Ureter (tissue), 1 donor: Measurements from ENCODE around the gene NLRP13. TPM values are rescaled to one million over a fixed set of nuclear protein-coding genes. Genes with fewer than 3 reads are reported as not detected.

Source experiments
- DNase-seq: peaks from one replicate; pipeline ENCODE4 v3.0.0-alpha.2; 2020; ENCODE audit warnings: low spot score
- total RNA-seq: library from RNA; stranded (reverse); gene quantifications from one replicate; pipeline ENCODE4 v1.2.4, GENCODE V29; 2023
- donor health status: DM: yes; HTN: yes; CAD: no.

Gene NLRP13
- total RNA-seq, 1 donor from 2014 or later = not detected

DNA sequence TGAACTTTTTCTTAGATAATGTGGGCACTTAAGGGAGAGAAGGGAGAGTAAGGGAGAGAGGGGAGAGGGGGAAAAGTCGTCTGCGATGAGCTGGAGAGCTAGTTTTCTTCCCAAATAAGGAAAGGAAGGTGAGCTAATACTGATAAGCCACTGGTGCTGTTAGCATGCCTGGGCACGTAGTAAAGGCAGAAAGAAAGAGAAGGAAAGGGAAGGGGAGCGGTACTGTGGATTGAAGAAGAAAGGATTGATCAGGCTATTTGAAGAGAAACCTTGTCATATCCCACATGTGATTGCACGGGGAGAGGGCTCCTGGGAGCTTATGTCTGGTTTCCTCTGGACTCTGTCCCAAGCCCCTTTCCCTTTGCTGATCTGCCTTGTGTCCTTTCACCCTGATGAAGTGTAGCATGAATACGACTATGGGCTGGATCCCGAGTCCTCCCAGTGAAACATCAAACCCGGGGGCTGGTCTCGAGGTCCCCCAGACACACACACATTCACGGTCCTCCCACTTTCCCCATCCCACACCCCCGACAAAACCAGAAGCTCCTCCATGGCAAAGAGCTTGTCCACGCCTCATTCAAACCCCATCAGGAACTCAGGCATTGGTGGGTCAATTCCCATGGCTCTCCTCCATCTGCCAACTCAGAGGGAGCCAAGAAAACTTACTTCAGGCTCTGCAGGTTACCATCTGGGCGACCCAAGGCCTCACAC lies 30.6 kb downstream of the NLRP13 start:
- no peak for DNase-seq

DNA sequence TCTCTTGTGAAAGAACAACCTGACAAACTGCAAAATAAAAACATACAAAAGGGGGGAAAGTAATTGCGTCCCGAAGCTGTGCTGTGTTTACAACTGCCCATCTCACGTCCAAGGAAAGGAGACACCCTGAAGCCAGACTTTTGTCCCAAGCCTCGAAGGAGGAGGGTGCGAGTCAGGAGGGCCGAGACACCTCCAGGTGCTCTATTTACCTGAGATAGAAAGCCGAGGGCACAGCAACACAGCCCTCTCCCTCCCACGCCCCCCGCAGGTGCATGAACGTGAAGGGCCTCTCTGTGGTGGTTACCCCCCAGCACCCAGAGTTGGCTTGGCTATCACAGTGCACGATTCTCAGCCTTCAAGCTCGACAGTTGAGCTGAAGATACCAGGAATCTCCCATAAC lies 33.2 kb downstream of the NLRP13 start:
- no peak for DNase-seq

DNA sequence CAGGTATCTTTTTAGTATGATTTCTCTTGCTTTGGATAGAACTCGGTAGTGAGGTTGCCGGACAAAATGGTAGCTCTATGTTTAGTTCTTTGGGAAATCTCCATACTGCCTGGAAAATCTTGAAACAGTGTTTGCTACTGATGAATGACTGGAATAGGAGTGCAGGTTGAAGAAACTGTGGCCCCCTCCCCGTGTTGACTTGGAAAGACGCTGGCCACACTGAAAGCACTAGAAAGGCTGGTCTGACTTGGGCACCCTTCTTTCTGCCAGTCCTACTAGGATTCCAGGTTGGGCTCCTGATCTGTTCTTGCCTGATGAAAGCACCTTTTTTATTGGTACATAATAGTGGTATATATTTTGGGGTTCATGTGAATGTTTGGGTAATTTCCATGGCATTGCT lies 49.5 kb downstream of the NLRP13 start:
- no peak for DNase-seq

DNA sequence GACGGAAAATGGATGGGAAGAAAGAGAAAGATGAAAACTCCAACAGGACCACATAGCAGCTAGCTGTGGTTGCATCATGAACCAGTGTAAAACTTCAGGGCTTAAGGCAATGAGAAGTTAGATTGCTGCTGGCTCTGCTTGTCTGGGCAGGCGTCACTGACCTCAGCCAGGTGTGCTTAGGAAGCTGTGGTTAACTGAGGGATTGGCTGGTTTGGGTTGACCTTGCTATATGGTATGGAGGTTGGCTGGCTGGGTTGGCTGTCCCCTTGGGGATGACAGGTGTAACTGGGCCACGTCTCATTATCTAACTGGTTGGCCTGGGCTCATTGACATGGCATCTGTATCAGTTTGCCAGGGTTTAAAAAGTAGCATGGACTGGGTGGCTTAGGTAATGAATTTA lies 54.9 kb downstream of the NLRP13 start:
- no peak for DNase-seq

DNA sequence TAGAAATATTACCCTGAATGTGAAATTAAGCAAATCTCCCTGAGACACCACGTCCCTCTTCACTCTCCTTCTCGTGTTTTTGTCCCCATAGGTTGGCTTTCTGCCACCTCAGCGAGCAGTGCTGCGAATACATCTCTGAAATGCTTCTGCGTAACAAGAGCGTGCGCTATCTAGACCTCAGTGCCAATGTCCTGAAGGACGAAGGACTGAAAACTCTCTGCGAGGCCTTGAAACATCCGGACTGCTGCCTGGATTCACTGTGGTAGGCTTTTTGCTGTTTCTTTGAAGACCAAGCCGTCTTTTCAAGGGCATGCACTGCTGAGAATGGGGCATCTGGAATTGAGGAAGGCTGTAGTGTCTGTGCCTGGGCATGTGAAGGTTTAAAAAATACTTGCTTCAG lies 61.4 kb downstream of the NLRP13 start:
- no peak for DNase-seq

DNA sequence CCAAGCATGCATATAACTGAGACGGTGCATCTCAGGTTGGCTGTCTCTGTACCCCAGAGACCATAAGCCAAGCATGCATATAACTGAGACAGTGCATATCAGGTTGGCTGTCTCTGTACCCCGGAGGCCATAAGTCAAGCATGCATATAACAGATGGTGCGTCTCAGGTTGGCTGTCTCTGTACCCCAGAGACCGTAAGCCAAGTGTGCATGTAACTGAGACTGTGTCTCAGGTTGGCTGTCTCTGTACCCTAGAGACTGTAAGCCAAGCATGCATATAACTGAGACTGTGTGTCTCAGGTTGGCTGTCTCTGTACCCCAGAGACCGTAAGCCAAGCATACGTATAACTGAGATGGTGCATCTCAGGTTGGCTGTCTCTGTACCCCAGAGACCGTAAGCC lies 65.0 kb downstream of the NLRP13 start:
- DNase-seq = no peak

DNA sequence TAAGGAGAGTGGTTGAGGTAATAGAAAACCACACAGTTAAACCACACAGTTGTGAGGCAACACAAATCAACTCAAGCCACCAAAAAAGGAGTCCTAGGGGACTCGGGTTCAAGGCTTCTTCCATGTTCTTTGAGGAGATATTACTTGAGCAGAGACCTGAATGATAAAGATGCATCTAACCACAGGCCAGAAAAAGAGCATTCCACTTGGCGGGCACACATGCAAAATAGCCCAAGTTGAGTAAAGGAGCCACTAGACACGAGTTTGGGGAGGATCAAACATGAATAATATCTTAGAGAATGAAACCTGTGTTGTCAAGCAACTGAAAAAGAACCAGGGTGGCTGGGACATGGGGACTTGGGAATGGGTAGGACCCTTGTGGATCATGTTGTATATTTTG lies 65.6 kb downstream of the NLRP13 start:
- no peak for DNase-seq

DNA sequence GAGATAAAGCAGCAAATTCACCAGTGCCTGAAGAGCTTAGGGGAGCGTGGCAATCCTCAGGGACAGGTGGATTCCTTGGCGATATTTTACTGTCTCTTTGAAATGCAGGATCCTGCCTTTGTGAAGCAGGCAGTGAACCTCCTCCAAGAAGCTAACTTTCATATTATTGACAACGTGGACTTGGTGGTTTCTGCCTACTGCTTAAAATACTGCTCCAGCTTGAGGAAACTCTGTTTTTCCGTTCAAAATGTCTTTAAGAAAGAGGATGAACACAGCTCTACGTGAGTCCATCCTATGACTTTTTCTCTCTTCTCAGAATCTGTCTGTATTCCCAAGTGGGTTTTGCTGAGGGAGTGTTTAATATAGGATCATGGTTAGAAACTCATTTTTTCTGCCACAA lies 73.2 kb downstream of the NLRP13 start:
- DNase-seq = no peak

DNA sequence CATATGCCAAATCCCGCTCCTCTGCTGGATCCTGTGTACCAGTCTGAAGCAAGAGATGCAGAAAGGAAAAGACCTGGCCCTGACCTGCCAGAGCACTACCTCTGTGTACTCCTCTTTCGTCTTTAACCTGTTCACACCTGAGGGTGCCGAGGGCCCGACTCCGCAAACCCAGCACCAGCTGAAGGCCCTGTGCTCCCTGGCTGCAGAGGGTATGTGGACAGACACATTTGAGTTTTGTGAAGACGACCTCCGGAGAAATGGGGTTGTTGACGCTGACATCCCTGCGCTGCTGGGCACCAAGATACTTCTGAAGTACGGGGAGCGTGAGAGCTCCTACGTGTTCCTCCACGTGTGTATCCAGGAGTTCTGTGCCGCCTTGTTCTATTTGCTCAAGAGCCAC lies 73.7 kb downstream of the NLRP13 start:
- DNase-seq = no peak

DNA sequence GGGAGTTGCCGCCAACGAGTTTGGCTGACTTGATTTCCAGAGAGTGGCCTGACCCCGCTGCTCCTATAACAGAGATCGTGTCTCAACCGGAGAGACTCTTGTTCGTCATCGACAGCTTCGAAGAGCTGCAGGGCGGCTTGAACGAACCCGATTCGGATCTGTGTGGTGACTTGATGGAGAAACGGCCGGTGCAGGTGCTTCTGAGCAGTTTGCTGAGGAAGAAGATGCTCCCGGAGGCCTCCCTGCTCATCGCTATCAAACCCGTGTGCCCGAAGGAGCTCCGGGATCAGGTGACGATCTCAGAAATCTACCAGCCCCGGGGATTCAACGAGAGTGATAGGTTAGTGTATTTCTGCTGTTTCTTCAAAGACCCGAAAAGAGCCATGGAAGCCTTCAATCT lies 74.2 kb downstream of the NLRP13 start:
- DNase-seq = no peak

DNA sequence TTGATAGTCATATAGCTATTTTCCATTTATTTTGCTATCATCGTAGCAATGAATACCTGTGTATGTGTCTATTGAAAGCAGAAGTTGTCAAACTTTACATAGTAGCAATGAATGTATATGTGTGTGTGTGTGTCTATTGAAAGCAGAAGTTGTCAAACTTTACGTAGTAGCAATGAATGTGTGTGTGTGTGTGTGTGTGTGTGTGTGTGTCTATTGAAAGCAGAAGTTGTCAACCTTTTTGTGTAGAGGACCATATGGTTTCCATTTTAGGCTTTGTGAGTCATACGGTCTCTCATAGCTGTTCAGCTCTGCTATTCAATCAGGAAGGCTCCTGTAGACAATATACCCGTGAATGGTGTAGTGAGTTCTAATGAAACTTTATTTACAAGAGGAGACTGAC lies 75.0 kb downstream of the NLRP13 start:
- DNase-seq = no peak

DNA sequence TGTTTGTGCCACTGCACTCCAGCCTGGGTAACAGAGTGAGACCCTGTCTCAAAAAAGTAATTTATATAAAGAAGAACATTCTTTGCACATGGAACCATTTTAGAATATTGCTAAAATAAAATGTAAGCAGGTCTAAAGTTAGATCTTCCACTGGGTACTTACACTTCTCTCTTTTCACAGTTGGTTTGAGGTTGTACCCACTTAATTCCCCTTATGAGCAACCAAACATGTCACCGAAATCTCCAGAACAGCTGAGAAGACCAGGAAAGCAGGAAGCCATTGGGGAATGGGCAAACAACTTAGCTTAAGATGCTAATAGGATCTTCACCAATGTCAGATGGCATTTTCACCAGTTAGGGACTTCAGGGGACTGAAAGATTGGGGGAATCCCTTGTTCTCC lies 77.0 kb downstream of the NLRP13 start:
- DNase-seq = no peak

Other genes with a start within 250 kb of the NLRP13 start
- not detected for gene NLRP9, start 193.9 kb downstream of the NLRP13 start, total RNA-seq
- gene RFPL4A, start 173.2 kb downstream of the NLRP13 start, total RNA-seq = not detected
- not detected for gene RFPL4AL1, start 163.2 kb downstream of the NLRP13 start, total RNA-seq
- not detected for gene NLRP11, start 100.3 kb downstream of the NLRP13 start, total RNA-seq
- gene NLRP4, start 95.8 kb downstream of the NLRP13 start, total RNA-seq = not detected
- not detected for gene NLRP8, start 15.5 kb upstream of the NLRP13 start, total RNA-seq
- gene NLRP5, start 54.4 kb upstream of the NLRP13 start, total RNA-seq = not detected
- gene ZNF787, start 189.0 kb upstream of the NLRP13 start, total RNA-seq = 32.4 TPM
- gene ZNF444, start 209.0 kb upstream of the NLRP13 start, total RNA-seq = 25.8 TPM
- gene GALP, start 243.7 kb upstream of the NLRP13 start, total RNA-seq = not detected